CD4-positive, alpha-beta T cell treated with Interleukin-12 subunit alpha and Interleukin-12 subunit beta, for 1 hour (primary cell): ENCODE results near the gene SH3GLB2.
"Not testable (repeated sequence)": the region's sequence is repeated elsewhere in the genome, so short reads cannot be mapped to it uniquely, and the experiment has no call there.

Source experiments
- DNase-seq: peaks from one replicate; pipeline ENCODE4 v3.0.0-alpha.2; 2020

The SH3GLB2 gene

GRCh38 chr9:129014124-129014523 lies 14.0 kb downstream of the SH3GLB2 start:
- DNase-seq, result no peak

GRCh38 chr9:129013674-129014073 lies 14.5 kb downstream of the SH3GLB2 start:
- DNase-seq, result no peak

- no peak for DNase-seq
These were observed 15.2 kb downstream of the SH3GLB2 start for GRCh38 chr9:129012893-129013448.

- DNase-seq, result no peak
These were observed 15.8 kb downstream of the SH3GLB2 start for GRCh38 chr9:129012343-129012742.

- no peak for DNase-seq
These were observed 16.4 kb downstream of the SH3GLB2 start for GRCh38 chr9:129011761-129012181.

- no peak for DNase-seq
These were observed 17.0 kb downstream of the SH3GLB2 start for GRCh38 chr9:129011170-129011569.

GRCh38 chr9:129010267-129010975 lies 17.7 kb downstream of the SH3GLB2 start:
- no peak for DNase-seq

GRCh38 chr9:129009584-129010141 lies 18.5 kb downstream of the SH3GLB2 start:
- no peak for DNase-seq

GRCh38 chr9:129008986-129009583 lies 19.0 kb downstream of the SH3GLB2 start:
- DNase-seq, result no peak

GRCh38 chr9:129008469-129008965 lies 19.6 kb downstream of the SH3GLB2 start:
- DNase-seq, result no peak

GRCh38 chr9:129007766-129008468 lies 20.2 kb downstream of the SH3GLB2 start:
- DNase-seq, result no peak

GRCh38 chr9:129007035-129007765 lies 20.9 kb downstream of the SH3GLB2 start:
- DNase-seq, result no peak

- DNase-seq, result peak; percentile 57
These were observed 21.6 kb downstream of the SH3GLB2 start for GRCh38 chr9:129006328-129007034.

- DNase-seq, result no peak
These were observed 22.7 kb downstream of the SH3GLB2 start for GRCh38 chr9:129005336-129005997.

GRCh38 chr9:129004173-129004572 lies 24.0 kb downstream of the SH3GLB2 start:
- not testable (repeated sequence) for DNase-seq

- DNase-seq, result no peak
These were observed 25.1 kb downstream of the SH3GLB2 start for GRCh38 chr9:129002992-129003391.

- no peak for DNase-seq
These were observed 26.4 kb downstream of the SH3GLB2 start for GRCh38 chr9:129001504-129002325.

GRCh38 chr9:128999581-129000206 lies 28.4 kb downstream of the SH3GLB2 start:
- no peak for DNase-seq

GRCh38 chr9:128998462-128998861 lies 29.7 kb downstream of the SH3GLB2 start:
- DNase-seq, result no peak

- no peak for DNase-seq
These were observed 32.3 kb downstream of the SH3GLB2 start for GRCh38 chr9:128995791-128996190.
